IgD-negative memory B cell (primary cell): ENCODE data around the gene BLMH. TPM values are rescaled to one million over a fixed set of nuclear protein-coding genes. Genes with fewer than 3 reads are reported as not detected.
"Not testable (repeated sequence)": the region's sequence is repeated elsewhere in the genome, so short reads cannot be mapped to it uniquely, and the experiment has no call there.

ENCODE experiments used
- H3K27ac Mint-ChIP-seq, 3 donors: one replicate each; pipeline ENCODE4 v1.8.0; 2020 to 2022; ENCODE audit warnings: mild to moderate bottlenecking in 3 of 3, mixed read lengths in 3 of 3, moderate library complexity in 1 of 3
- H3K27me3 Mint-ChIP-seq: one replicate; pipeline ENCODE4 v1.8.0; 2021; ENCODE audit warnings: mixed read lengths
- H3K36me3 Mint-ChIP-seq: one replicate; pipeline ENCODE4 v1.8.0; 2020; ENCODE audit warnings: mild to moderate bottlenecking, mixed read lengths
- H3K4me1 Mint-ChIP-seq, 3 donors: one replicate each; pipeline ENCODE4 v1.8.0; 2020 to 2022; ENCODE audit warnings: mixed read lengths in 3 of 3, mild to moderate bottlenecking in 1 of 3
- H3K4me3 Mint-ChIP-seq, 4 donors: one replicate each; pipeline ENCODE4 v1.8.0; 2020 to 2022; ENCODE audit warnings: mild to moderate bottlenecking in 4 of 4, mixed read lengths in 4 of 4, moderate library complexity in 3 of 4
- H3K9me3 Mint-ChIP-seq, 3 donors: one replicate each; pipeline ENCODE4 v1.8.0; 2020 to 2021; ENCODE audit warnings: mixed read lengths in 3 of 3, mild to moderate bottlenecking in 1 of 3
- polyA plus RNA-seq: library from polyadenylated mRNA; unstranded; fragments of 300-500 nt; fragmentation: Illumina TruSeq; gene quantifications from one replicate; pipeline ENCODE4 v1.2.3, GENCODE V29; 2021

Gene BLMH
- polyA plus RNA-seq, 1 donor from 2014 or later, result 7.0 TPM

DNA sequence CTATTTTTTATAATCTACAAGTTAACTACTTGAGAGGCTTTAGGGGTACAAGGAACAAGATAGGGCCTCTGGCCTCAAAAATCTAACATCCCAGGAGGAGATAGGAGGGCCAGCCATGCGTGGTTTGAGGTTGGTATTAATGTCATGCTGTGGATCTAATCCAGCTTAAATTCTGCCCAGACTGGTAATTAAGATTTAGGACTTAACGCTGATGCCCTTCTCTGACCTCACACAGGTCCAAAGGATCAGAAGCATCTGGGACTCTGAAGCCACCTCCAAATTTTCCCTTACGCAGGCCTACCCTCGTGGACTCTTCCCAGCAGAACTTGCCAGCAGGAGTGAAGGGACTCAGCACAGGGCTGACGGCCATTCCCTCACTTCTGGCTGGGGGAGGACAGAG, 71.3 kb downstream of the BLMH start:
- Mint-ChIP-seq H3K27me3 (peaks cover 7% of the 10 kb centered on the region), H3K27ac (no peak overlapping the region), H3K36me3 (no peaks in the 10 kb centered on the region), H3K4me3 (no peak overlapping the region), H3K9me3 (no peaks in the 10 kb centered on the region), H3K4me1 (peaks cover 0 to 5% (median 0%) of the 10 kb centered on the region in 3 donors)

DNA sequence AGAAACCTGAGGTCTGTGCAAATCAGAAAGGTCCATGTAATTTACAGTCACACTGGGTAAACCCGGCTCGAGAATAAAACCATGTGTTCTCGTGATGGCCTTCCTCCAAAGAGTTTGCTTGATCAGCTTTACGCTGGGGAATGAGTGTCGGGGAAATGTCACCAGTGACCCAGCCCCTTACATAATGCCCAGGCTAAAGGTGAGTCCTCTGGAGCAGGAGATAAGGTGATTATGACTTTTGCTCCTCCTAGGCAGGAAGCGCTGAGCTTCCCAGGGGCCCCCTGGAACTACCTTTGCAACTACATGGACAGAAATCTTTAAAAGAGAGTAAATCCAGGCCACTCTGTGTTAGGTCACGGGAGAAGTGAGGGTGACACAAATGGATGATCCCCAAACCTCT, 71.9 kb downstream of the BLMH start:
- H3K27me3 Mint-ChIP-seq, result peaks cover 7% of the 10 kb centered on the region
- no peak overlapping the region for H3K27ac Mint-ChIP-seq
- peaks cover 0 to 5% (median 0%) of the 10 kb centered on the region in 3 donors for H3K4me1 Mint-ChIP-seq
- peaks cover 0 to under 1% (median 0%) of the 10 kb centered on the region in 3 donors for H3K9me3 Mint-ChIP-seq
- H3K4me3 Mint-ChIP-seq, result no peak overlapping the region
- no peaks in the 10 kb centered on the region for H3K36me3 Mint-ChIP-seq

DNA sequence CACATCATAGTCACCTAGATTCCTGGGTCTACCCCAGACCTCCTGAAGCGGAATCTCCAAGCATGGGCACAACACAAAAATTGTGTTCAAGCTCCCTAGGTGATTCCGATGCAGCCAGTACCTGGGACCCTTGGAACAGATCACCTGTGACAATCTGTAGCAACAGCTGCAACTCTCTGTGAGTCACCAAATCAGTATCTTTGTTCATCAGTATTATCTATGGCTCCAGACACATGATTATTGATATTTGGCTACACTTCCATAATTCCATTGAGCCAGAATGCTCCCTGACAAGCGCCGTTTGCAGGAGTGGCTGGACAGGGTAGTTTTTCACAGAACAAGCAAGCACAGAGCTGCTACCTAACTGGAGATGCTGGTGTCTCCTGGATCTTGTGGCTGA, 72.4 kb downstream of the BLMH start:
- no peak overlapping the region for H3K27ac Mint-ChIP-seq
- H3K4me1 Mint-ChIP-seq, result peaks cover 0 to 5% (median 0%) of the 10 kb centered on the region in 3 donors
- no peak overlapping the region for H3K4me3 Mint-ChIP-seq
- H3K27me3 Mint-ChIP-seq, result peaks cover 7% of the 10 kb centered on the region
- no peaks in the 10 kb centered on the region for H3K36me3 Mint-ChIP-seq
- H3K9me3 Mint-ChIP-seq, result peaks cover 0 to 2% (median 0%) of the 10 kb centered on the region in 3 donors

DNA sequence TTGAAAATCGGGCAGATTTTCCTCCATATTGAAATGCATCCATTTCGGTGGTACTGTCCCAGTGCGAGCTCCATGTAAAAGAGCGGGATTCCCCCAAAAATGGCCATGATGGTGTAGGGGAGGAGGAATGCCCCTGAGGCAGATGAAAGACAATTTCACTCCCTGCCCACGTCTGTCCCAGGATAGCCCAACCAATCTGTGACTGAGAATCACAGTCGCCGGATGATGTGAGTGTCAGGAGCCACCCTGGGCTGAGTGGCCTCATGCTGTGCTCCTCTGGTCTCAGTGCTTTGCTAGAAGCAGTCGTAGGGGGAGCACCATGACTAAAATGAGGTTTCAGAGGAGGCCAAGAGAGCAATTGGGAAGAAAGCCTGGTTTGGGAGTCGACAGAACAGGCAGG, 72.9 kb downstream of the BLMH start:
- Mint-ChIP-seq H3K27ac (no peak overlapping the region), H3K4me3 (no peak overlapping the region), H3K9me3 (peaks cover 0 to 2% (median 0%) of the 10 kb centered on the region in 3 donors), H3K4me1 (peaks cover 0 to 5% (median 0%) of the 10 kb centered on the region in 3 donors), H3K27me3 (peaks cover 7% of the 10 kb centered on the region), H3K36me3 (no peaks in the 10 kb centered on the region)

DNA sequence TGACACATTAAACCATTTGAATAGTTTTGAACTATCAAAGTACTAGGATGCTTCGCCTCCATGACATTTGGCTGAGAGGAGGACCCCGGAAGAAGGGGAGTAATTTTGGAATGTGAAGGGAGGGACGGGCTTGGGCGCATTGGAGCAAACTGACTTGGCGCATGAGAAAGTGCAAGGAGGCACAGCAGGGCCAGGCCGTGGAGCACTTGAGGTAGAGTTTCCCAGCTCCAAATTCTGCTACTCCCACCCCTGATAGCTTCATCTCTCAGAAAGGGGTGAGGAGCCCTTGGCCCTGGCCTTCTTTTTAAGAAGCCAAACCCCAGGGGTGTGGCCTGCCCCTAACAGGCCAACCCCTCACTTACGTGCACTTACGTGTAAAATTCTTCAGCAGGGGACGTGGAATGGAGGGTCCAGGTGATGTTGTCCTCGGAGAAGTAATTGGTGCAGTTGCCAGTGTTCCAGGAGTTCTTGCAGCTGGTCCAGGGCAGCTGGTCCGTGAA, 73.9 kb downstream of the BLMH start:
- Mint-ChIP-seq H3K27me3 (peaks cover 7% of the 10 kb centered on the region), H3K36me3 (no peaks in the 10 kb centered on the region), H3K4me1 (peaks cover 0 to 7% (median 0%) of the 10 kb centered on the region in 3 donors), H3K9me3 (peaks cover 0 to 2% (median 0%) of the 10 kb centered on the region in 3 donors), H3K27ac (no peak overlapping the region), H3K4me3 (no peak overlapping the region)

DNA sequence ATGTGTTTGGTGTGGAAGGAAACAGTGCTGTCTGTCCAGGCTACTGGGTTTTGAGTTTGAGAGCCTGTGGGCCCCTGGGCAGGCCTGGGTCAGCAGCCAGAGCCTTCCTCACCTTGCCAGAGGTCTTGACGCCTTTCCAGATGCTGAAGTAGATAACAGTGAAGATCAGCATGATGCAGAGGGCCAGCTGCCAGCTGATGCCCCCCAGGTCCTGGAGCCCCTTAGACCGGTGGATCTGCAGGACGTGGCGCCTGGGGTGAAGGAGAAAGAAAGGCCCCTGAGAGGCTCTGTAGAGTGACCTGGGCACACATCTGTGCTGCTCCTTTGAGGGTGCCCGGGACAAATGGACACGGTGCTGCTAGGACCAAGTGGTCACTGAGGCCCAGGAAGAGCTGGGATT, 74.7 kb downstream of the BLMH start:
- Mint-ChIP-seq H3K27me3 (peaks cover 7% of the 10 kb centered on the region), H3K27ac (no peak overlapping the region), H3K4me1 (peaks cover 0 to 9% (median 0%) of the 10 kb centered on the region in 3 donors), H3K9me3 (peaks cover 0 to 2% (median 0%) of the 10 kb centered on the region in 3 donors), H3K4me3 (no peak overlapping the region), H3K36me3 (no peaks in the 10 kb centered on the region)

DNA sequence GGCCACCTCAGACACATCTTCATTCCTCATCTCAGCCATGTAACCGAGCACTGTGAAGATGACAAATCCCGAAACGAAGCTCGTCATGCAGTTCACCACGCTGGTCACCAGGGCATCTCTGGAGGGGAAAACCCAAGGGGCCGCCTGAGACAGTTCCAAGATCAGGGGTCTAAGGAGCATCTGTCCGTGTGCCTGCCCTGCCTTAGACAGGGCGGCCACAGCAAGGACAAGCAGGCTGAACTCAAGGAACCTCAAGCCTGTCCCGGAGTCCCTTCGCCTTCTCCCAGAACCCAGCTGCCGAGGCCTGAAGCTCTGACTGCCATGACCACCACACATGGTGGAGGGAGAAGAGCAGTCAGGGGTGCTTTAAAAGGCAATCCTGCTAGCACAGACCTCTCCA, 79.0 kb downstream of the BLMH start:
- Mint-ChIP-seq H3K4me1 (peaks cover 0 to 10% (median 4%) of the 10 kb centered on the region in 3 donors), H3K36me3 (peaks cover 2% of the 10 kb centered on the region), H3K4me3 (peak overlapping the region in 1 of 4 donors; percentile 20), H3K9me3 (peaks cover 0 to 2% (median 0%) of the 10 kb centered on the region in 3 donors), H3K27me3 (peaks cover 7% of the 10 kb centered on the region), H3K27ac (peak overlapping the region in 1 of 3 donors; percentile 64)

DNA sequence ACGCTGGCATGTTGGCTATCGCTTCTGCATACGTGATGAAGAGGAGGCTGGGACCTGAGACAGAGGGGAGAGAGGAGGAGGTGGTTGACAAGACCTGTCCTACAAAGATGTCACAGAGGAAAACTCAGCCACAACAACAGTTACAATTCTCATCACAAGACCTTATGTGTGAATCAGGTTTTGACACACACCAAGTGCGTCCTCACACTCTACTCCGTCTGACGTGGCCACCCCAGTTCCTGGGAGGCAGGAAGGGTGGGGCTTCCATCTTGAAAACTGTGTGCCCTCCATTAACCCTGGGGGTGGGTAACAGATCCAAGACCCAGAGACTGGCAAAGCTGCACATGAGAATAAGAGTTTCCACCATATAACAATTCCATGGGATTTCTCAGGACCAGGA, 80.4 kb downstream of the BLMH start:
- Mint-ChIP-seq H3K27ac (no peak overlapping the region), H3K4me3 (peak overlapping the region in 1 of 4 donors; percentile 37), H3K4me1 (peaks cover 0 to 10% (median 4%) of the 10 kb centered on the region in 3 donors), H3K27me3 (peaks cover 6% of the 10 kb centered on the region), H3K9me3 (peaks cover 0 to 2% (median 0%) of the 10 kb centered on the region in 3 donors), H3K36me3 (peaks cover 2% of the 10 kb centered on the region)

DNA sequence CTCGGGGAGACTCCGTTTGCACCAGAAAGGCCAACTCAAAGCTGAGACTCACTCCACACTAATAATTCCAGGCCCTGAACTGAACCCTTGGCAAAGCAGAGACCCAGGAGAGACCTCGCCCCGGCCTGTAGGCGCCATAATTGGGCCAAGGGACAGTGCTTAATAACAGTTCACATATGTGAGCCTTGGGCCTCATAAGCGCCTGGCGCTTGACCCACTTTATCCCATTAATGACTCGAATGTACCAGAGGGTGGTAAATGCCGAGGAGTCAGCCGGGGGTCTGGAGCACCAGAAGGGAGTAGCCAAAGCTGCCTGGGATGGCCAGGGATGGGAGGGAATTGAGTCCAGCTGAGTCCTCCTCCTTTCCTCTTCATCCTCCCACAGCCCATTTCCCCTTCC, 80.8 kb downstream of the BLMH start:
- Mint-ChIP-seq H3K27me3 (peaks cover 6% of the 10 kb centered on the region), H3K36me3 (peaks cover 2% of the 10 kb centered on the region), H3K27ac (no peak overlapping the region), H3K4me1 (peaks cover 0 to 10% (median 4%) of the 10 kb centered on the region in 3 donors), H3K9me3 (peaks cover 0 to 2% (median 0%) of the 10 kb centered on the region in 3 donors), H3K4me3 (peak overlapping the region in 1 of 4 donors; percentile 23)

DNA sequence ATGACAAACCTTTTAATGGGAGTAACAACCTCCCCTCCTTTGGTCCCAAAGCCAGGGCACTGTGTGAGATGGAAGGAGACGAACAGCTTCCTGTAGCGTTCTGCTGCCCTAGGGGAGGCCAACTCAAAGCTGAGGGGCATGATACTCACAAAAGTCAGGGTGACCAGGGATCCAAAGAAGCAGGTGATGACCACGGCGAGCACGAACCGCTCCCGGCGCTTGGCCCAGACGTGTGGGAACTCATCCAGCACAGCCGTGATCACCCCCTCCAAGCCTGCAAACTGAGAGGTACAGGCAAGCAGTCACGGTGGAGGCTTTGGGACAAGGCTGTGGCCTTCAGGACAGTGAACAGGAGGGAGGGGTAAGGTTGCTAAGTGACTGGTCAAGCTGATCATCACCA, 81.4 kb downstream of the BLMH start:
- Mint-ChIP-seq H3K4me1 (peaks cover 0 to 10% (median 4%) of the 10 kb centered on the region in 3 donors), H3K36me3 (peaks cover 2% of the 10 kb centered on the region), H3K9me3 (peaks cover 0 to 2% (median 0%) of the 10 kb centered on the region in 3 donors), H3K4me3 (no peak overlapping the region), H3K27me3 (peaks cover 6% of the 10 kb centered on the region), H3K27ac (no peak overlapping the region)

DNA sequence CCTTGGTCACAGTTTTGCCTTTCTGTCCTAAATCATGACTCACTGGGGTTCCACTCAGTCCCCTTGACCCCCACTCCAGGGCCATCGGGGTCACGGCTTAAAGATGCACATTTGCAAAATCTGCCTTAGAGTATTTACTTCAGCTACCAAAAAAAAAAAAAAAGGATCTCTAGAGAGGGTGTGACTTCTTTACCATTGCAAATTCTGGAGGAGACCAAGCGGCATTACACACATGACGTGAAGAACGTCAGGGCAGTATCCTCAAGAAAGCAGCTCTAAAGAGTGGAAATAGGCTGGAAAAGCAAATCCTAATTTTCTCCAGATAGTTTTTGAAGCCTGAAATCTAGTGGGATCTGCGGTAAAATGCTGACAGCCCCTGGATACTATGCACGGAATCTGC, 81.8 kb downstream of the BLMH start:
- no peak overlapping the region for H3K4me3 Mint-ChIP-seq
- peaks cover 0 to 2% (median 0%) of the 10 kb centered on the region in 3 donors for H3K9me3 Mint-ChIP-seq
- H3K36me3 Mint-ChIP-seq, result peaks cover 2% of the 10 kb centered on the region
- H3K27ac Mint-ChIP-seq, result no peak overlapping the region
- H3K27me3 Mint-ChIP-seq, result peaks cover 6% of the 10 kb centered on the region
- H3K4me1 Mint-ChIP-seq, result peaks cover 0 to 10% (median 4%) of the 10 kb centered on the region in 3 donors

DNA sequence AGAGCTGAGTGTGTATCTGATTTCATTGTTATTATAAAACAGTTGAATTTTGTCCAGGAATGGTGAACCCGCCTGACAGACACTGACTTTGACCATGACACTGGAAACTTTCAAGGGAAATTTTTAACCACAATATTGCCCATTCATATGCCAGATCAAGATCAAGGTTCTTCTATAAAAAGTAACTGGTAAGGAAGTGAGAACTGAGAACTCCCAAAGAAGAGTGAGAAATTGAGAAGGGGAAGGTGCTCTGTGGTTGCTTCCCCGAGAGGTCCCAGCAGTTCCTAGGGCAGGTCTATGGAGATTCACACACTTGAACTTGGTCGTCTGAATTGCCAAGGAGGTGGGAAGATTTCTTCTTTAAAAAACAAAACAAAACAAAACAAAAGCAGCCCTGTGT, 83.5 kb downstream of the BLMH start:
- no peak overlapping the region for H3K4me3 Mint-ChIP-seq
- H3K9me3 Mint-ChIP-seq, result no peaks in the 10 kb centered on the region
- H3K27ac Mint-ChIP-seq, result no peak overlapping the region
- peaks cover 0 to 10% (median 4%) of the 10 kb centered on the region in 3 donors for H3K4me1 Mint-ChIP-seq
- H3K27me3 Mint-ChIP-seq, result peaks cover 8% of the 10 kb centered on the region
- peaks cover 2% of the 10 kb centered on the region for H3K36me3 Mint-ChIP-seq

DNA sequence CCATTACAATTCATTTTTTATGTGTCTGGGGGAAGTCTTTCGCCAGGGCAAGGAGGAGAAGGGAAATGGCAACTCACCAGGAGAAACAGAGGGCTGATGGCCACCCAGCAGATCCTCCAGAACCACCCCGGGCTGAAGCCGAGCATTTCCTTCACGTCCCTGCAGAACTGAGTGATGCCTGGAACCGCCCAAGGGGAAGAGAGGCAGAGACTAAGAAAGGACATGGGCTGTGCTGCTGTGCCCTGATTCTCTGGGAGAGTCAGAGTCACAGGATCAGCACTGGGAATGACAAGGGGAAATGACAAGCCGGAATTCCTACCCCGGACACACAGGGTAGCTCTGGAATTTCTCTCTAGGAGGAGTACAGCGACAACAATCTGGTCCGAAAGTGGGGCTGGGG, 84.1 kb downstream of the BLMH start:
- peaks cover 0 to 8% (median 4%) of the 10 kb centered on the region in 3 donors for H3K4me1 Mint-ChIP-seq
- H3K36me3 Mint-ChIP-seq, result peaks cover 2% of the 10 kb centered on the region
- no peak overlapping the region for H3K27ac Mint-ChIP-seq
- no peaks in the 10 kb centered on the region for H3K9me3 Mint-ChIP-seq
- H3K27me3 Mint-ChIP-seq, result peaks cover 9% of the 10 kb centered on the region
- no peak overlapping the region for H3K4me3 Mint-ChIP-seq

DNA sequence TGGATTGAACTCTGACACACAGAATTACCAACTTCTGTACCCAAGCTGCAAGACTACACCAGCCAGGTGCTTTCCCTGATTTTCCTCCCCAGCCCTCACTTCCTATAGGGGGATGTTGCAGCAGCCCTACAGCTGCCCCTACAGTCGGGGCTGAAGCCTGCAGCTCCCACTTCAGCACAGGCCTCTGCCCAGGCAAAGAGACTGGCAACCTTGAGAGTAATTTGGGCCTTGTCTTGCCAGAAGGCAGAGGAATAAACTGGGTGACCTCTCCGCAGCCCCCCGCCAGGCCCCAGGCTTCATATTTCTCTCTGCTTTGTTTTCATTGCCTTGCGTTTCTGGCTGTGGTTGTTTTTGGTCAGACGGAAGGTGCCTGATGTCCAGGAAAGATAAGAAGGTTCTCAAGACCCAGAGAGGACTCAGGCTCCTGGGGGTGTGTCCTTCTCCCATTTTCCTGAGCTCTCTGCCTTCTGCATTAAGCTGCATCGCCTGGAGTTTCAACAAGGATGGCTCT, 88.2 kb downstream of the BLMH start:
- Mint-ChIP-seq H3K4me1 (peaks cover 0 to 6% (median under 1%) of the 10 kb centered on the region in 3 donors), H3K27ac (no peak overlapping the region), H3K36me3 (no peaks in the 10 kb centered on the region), H3K4me3 (no peak overlapping the region), H3K27me3 (peaks cover 5% of the 10 kb centered on the region), H3K9me3 (no peaks in the 10 kb centered on the region)

DNA sequence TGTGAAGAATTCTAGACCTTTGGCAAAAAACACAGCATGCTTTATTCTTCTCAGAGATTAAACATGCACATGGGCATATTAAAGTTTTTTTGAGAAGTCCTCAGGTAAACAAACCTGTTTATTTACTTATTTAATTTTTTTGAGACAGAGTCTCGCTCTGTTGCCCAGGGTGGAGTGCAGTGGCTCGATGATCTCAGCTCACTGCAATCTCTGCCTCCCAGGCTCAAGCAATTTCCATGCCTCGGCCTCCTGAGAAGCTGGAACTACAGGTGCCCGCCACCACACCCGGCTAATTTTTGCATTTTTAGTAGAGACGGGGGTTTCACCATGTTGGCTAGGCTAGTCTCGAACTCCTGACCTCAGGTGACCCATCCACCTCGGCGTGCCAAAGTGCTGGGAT, 91.1 kb downstream of the BLMH start:
- not testable (repeated sequence) for H3K4me3 Mint-ChIP-seq, H3K36me3 Mint-ChIP-seq, H3K27me3 Mint-ChIP-seq, H3K9me3 Mint-ChIP-seq, H3K27ac Mint-ChIP-seq, H3K4me1 Mint-ChIP-seq

DNA sequence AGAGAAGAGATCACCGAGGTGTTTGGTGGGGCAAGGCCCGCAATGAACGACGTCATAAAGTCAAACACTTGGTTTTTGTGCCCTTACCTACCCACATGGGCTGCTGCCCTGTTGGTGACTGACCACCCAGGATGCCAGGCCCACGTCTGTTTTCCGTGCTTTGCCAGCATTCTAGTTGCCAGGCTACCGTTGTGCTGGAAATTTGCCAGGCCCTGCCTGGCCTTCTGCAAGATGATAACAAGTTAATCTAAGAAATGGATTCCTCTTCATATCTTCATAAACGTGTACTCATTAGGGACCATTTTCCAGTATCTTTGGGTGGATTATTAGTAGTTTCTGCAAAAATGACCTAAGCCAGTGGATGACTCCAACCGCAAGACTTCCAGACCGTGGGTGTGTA, 91.6 kb downstream of the BLMH start:
- Mint-ChIP-seq H3K4me1 (no peaks in the 10 kb centered on the region), H3K27me3 (peaks cover 3% of the 10 kb centered on the region), H3K4me3 (no peak overlapping the region), H3K27ac (no peak overlapping the region), H3K36me3 (no peaks in the 10 kb centered on the region), H3K9me3 (no peaks in the 10 kb centered on the region)
